ENCODE results near the gene TRAK2.

TRAK2 gene

GRCh38 chr2:201401815-201402214, 49.4 kb downstream of the TRAK2 start:
- Histone ChIP-seq H3K27ac (no peak overlapping the region), H3K4me3 (ENCODE audit: low read depth, low read length) (no peak overlapping the region), H3K36me3 (replicated peaks) (peaks cover 19% of the 10 kb centered on the region), H3K27me3 (replicated peaks) (no peaks in the 10 kb centered on the region)
- in situ Hi-C loops (cut with HindIII; ENCODE audit: low pct_ligation_motif_present, low sequenced_read_pairs): no loop called here
- TF ChIP-seq CTCF (IDR thresholded peaks at IDR 0.05; ENCODE audit: low read depth, low read length, missing control alignments): no peak
- no peak for DNase-seq

GRCh38 chr2:201396595-201396994, 54.7 kb downstream of the TRAK2 start:
- H3K27ac ChIP-seq: peak overlapping the region; percentile 34
- TF ChIP-seq CTCF (IDR thresholded peaks at IDR 0.05; ENCODE audit: low read depth, low read length, missing control alignments): no peak
- DNase-seq: peak; percentile 48
- no peaks in the 10 kb centered on the region for H3K27me3 ChIP-seq (replicated peaks)
- H3K36me3 ChIP-seq (replicated peaks): peaks cover 53% of the 10 kb centered on the region
- in situ Hi-C loops (cut with HindIII; ENCODE audit: low pct_ligation_motif_present, low sequenced_read_pairs): no loop called here
- no peak overlapping the region for H3K4me3 ChIP-seq (ENCODE audit: low read depth, low read length)

- Histone ChIP-seq H3K27me3 (replicated peaks) (no peaks in the 10 kb centered on the region), H3K36me3 (replicated peaks) (peaks cover 42% of the 10 kb centered on the region), H3K4me3 (ENCODE audit: low read depth, low read length) (no peak overlapping the region), H3K27ac (no peak overlapping the region)
- in situ Hi-C loops (cut with HindIII; ENCODE audit: low pct_ligation_motif_present, low sequenced_read_pairs): no loop called here
- TF ChIP-seq CTCF (IDR thresholded peaks at IDR 0.05; ENCODE audit: low read depth, low read length, missing control alignments): no peak
- DNase-seq: no peak
Measured at GRCh38 chr2:201383136-201383535, 68.1 kb downstream of the TRAK2 start.

- peaks cover 23% of the 10 kb centered on the region for H3K36me3 ChIP-seq (replicated peaks)
- no peak overlapping the region for H3K27ac ChIP-seq
- no peak for TF ChIP-seq CTCF (IDR thresholded peaks at IDR 0.05; ENCODE audit: low read depth, low read length, missing control alignments)
- no peak for DNase-seq
- no peaks in the 10 kb centered on the region for H3K27me3 ChIP-seq (replicated peaks)
- in situ Hi-C loops (cut with HindIII; ENCODE audit: low pct_ligation_motif_present, low sequenced_read_pairs): no loop called here
- H3K4me3 ChIP-seq (ENCODE audit: low read depth, low read length): no peak overlapping the region
Measured at GRCh38 chr2:201378496-201379397, 72.5 kb downstream of the TRAK2 start.

- H3K27me3 ChIP-seq (replicated peaks): no peaks in the 10 kb centered on the region
- H3K36me3 ChIP-seq (replicated peaks): peaks cover 14% of the 10 kb centered on the region
- in situ Hi-C loops (cut with HindIII; ENCODE audit: low pct_ligation_motif_present, low sequenced_read_pairs): no loop called here
- no peak for TF ChIP-seq CTCF (IDR thresholded peaks at IDR 0.05; ENCODE audit: low read depth, low read length, missing control alignments)
- no peak overlapping the region for H3K27ac ChIP-seq
- H3K4me3 ChIP-seq (ENCODE audit: low read depth, low read length): no peak overlapping the region
- no peak for DNase-seq
Measured at GRCh38 chr2:201377218-201377617, 74.0 kb downstream of the TRAK2 start.

All from brain microvascular endothelial cell (primary cell).